Measurements from ENCODE around the gene RPS6KA2.
A peak's percentile ranks its signal among the peaks of the same experiment; 100 is the strongest.

The RPS6KA2 gene

GRCh38 chr6:166497087-166497899, 129.8 kb downstream of the RPS6KA2 start:
- no peak for DNase-seq

- DNase-seq: no peak
Observed at GRCh38 chr6:166496460-166496859, 130.6 kb downstream of the RPS6KA2 start.

- DNase-seq: no peak
Observed at GRCh38 chr6:166495487-166496314, 131.3 kb downstream of the RPS6KA2 start.

- no peak for DNase-seq
Observed at GRCh38 chr6:166494757-166495486, 132.1 kb downstream of the RPS6KA2 start.

- no peak for DNase-seq
Observed at GRCh38 chr6:166494101-166494441, 133.0 kb downstream of the RPS6KA2 start.

GRCh38 chr6:166493427-166494100, 133.5 kb downstream of the RPS6KA2 start:
- no peak for DNase-seq

- no peak for DNase-seq
Observed at GRCh38 chr6:166492092-166492741, 134.8 kb downstream of the RPS6KA2 start.

GRCh38 chr6:166490671-166491500, 136.2 kb downstream of the RPS6KA2 start:
- no peak for DNase-seq

- DNase-seq: no peak
Observed at GRCh38 chr6:166489301-166490155, 137.5 kb downstream of the RPS6KA2 start.

- DNase-seq: no peak
Observed at GRCh38 chr6:166488701-166489100, 138.3 kb downstream of the RPS6KA2 start.

- DNase-seq: peak; percentile 74
Observed at GRCh38 chr6:166488076-166488685, 138.9 kb downstream of the RPS6KA2 start.

GRCh38 chr6:166487148-166487547, 139.9 kb downstream of the RPS6KA2 start:
- DNase-seq: no peak

- no peak for DNase-seq
Observed at GRCh38 chr6:166486536-166486880, 140.5 kb downstream of the RPS6KA2 start.

- no peak for DNase-seq
Observed at GRCh38 chr6:166485651-166486535, 141.2 kb downstream of the RPS6KA2 start.

- DNase-seq: no peak
Observed at GRCh38 chr6:166484863-166485262, 142.2 kb downstream of the RPS6KA2 start.

GRCh38 chr6:166483573-166484250, 143.3 kb downstream of the RPS6KA2 start:
- DNase-seq: no peak

GRCh38 chr6:166483026-166483425, 144.0 kb downstream of the RPS6KA2 start:
- no peak for DNase-seq
